NCI-H345 (cell line): Measurements from ENCODE around the gene ROR1.

Experiments used
- DNase-seq: peaks from one replicate; lab custom pipeline; 2025; lab: John Stamatoyannopoulos, UW

The ROR1 gene

DNA sequence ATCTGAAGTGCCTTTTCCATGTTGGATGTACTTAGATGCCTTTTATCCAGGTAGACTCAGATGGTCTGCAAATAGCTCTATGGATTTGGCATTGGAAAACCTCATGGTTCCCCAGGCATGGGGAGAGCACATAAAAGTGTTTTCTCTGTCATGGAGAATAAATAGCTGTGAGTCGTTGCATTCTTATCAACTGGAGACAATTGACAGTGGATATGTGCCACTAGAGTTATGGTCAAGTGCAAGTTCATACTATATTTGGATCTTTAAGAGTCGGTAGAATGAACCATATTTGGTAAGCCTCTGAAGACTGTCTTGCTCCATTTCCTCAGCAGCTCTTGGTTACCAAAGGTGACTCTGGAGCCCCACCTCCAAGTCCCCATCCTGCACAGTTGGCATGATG, 83.7 kb downstream of the ROR1 start:
- no peak for DNase-seq

DNA sequence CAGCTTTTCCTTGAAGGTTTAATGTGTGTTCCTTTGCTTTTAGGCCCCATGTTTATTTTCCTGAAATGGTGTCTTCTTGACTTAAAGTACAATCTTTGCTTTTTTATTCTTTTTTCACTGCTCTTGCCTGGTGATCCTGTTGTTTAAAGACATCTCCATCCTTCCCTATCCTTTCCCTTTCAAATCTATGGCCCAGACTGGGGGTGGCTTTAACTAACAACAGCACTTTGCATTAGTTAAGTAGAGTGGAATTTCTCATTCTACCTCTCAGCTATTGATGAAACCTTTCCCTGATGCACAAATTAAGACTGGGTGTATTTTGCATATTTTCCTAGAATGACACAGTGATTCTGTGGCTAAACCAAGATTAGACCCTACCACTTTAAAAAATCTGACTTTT, 84.3 kb downstream of the ROR1 start:
- DNase-seq: no peak

DNA sequence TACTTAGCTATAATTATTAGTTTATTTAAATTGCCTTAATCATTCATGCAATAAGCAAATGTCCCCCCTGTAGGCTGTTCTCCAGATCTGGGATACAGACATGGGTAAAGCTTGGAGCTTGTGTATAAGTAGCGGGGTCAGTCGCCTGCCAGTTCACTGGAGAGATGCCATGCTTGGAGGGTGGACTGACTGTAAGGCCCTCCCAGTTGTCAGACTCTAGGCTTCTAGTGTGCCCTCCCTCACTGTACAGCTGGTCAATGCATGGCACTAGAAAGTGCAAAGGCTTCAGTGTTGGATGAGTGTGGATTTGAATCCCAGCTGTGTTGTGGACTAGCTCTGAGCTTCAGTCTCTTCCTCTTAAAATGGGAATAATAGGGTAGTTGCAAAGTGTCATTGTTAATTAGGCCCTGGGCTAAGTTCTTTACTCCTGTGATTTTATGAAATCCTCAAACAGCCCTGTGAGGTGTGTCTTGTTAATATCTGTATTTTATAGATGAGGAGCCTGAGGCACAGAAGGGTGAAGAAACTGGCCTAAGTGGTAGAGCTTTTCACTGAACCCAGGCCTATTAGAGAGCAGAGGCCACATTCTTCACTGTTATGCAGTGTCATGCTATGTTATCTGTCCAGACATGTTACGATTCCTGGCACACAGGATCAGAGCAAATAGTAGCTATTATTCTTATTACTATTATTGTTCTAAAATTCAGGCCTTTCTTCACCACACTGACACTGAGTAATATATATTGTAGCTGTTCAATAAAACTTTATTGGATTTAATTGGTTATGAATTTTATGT, 85.9 kb downstream of the ROR1 start:
- DNase-seq: no peak

DNA sequence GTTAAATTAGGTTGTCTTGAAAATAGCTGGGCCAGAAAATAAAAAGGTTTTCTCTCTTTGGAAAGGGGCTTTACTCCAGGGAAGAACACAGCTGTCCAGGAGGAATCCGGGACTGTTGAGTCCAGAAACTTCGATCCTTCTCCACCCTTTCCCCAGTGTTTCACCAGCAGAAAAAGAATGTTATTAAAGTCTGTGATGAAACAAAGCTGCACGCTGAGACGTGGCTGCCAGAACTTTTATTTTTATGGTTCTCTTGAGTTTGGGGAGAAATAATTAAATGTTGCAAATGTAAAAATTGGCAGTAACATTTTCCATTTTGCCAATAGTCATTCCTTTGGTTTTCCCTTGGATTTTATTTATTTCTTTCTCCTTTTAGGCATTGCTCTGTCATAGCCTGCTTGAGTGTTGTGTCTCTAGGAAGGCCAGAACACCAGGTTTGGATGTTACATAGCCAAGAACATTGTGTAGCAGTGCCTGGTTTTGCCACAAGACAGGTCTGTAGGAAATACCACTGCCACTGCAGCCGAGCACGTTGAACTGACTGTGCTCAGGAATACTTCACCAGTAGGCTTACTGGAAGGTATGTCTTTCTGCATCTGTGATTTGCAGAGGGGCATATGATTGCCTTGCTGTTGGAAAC, 87.4 kb downstream of the ROR1 start:
- DNase-seq: no peak

DNA sequence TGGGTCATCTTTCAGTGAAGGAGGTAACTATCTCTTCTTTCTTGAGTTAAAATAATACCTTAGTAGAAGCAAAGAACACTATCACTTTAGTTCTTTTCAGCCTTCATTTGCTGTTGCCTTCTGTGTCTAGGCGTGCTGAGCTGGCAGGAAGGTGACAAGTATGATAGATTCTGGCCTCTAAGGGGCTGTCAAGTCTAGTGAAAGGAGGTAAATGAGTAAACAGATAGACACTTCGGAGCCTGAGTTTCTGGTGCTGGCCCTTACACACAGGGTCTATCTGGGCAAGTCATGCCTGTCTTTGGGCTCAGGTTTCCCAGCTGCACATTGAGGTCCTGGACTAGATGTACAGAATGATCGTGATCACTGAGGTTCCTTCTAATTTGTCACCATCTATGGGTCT, 89.3 kb downstream of the ROR1 start:
- DNase-seq: no peak

DNA sequence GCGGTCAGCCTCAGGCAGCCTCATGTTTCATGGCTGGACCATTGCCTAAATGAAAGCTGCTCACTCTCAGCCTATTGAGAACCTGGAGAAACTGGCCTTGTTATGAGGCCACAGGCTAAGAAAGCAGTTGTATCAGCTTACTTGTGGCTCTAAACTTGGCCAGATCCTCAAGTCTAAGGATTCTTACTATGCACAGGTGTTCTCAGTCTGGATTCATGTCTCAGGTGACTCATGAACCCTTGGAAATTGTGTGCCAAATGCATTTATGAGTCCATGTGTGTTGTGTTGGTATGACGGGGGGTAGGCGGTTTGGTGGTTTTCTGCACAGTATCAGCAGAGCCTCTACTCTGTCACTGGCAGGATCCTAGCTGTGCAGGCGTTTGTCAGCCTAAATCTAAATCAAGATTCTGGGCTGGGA, 90.4 kb downstream of the ROR1 start:
- DNase-seq: no peak

DNA sequence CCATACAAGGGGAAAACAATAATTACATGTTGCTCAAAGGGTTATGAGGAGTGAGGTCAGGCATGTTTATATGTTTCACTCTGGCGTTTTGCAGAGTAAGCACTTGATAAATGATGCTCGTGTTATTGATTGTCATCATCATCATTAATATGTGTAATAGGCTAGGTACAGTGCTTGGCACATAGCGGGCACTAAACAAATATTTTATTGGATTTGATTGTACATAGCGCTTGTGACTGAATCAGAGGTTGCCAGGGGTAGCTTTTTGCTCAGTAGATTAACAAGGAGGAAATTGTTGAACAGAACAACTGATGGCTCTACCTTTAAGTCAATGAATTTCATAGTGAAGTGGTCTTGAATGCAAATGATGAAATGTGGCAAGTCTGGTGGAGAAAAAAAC, 91.7 kb downstream of the ROR1 start:
- no peak for DNase-seq

DNA sequence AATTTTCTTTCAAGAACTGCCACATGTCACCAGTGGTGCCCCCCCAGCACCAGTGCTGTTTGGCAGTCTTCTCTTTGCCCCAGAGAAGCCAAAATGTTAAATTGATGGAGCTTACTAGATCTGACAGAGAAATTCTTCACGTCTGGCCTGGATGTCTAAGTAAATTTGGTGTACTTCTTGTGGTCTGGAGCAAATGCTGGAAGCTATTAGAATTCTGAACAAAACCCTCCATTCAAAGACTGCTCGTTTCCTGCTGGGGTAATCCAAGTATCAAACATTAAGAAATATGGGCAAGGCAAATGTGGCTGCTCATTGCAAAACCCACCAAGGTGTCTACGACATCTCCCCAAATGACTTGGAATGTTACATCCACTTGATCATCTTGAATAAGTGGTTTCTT, 92.3 kb downstream of the ROR1 start:
- DNase-seq: no peak

DNA sequence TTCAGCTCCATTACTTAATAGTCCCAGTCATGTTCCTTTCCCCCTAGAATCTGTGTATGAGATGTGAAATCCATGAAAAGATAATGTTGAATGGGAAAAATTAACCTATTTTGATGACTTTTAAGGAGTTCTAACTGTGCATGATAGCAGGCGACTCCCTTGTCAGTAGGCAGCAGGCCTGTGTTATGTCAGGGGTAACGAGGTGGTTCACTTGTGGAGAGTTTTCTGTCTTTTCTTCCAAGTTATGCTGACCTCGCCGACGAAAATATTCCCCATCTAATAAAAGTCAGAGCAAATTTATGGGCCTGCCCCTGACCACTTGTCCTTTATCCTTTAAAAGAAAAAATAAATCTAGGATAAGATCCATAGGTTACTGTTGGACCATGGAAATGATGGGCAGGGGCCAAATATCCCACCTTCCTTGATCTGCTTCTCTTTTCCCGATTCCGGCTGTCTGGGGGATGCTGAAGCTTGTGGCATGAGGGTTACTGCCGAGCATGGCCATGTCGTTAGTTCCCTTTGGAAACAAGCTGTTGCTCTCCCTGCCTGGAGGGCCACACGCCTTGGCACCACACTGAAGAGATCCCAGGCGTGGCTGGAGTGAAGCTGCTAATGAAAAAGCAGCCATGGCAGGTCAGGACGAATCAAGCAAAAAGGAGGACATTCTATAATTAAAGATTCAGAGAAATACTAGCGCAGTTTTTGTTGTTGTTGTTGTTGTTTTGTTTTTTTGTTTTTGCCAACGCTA, 93.8 kb downstream of the ROR1 start:
- no peak for DNase-seq

DNA sequence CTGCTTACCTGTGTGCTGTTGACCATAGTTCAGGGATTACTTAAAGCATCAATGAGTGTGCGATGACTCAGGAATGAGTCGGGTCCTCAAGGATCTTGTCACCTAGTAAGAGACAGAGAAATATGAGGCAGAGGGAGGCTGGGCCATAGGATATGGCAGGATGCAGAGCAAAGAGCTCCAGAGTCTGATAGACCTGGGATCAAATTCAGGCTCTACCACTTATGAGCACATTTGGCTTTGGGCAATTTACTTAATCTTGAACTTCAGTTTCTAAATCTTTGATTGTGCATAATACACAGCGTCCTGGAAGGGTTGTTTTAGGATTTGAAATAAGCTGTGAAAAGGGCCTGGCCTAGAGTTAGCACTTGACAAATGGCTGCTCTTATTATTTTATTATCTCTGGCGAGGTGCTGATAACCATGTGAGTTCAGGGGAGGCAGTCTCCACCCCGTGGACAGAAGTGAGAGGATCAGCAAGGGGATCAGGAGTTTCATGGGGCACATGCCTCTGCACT, 94.5 kb downstream of the ROR1 start:
- no peak for DNase-seq

DNA sequence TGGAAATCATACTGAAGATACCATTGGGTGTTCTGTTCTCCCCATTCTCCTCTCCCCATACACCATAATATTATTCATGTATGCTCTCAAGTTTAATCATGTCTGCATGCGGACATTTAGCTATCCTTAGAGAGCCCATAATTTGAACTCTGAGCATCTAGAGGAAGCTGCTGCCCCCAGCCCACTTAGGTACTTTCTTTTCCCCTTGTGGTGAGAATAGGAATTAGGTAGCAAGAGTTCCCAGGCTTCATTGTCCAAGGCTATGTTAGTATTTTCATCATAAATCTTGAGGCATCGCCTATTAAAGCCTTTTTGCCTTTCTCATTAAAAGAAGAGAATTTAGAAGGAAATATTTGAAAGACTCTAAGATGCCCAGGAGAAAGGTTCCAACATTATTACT, 96.3 kb downstream of the ROR1 start:
- DNase-seq: no peak

DNA sequence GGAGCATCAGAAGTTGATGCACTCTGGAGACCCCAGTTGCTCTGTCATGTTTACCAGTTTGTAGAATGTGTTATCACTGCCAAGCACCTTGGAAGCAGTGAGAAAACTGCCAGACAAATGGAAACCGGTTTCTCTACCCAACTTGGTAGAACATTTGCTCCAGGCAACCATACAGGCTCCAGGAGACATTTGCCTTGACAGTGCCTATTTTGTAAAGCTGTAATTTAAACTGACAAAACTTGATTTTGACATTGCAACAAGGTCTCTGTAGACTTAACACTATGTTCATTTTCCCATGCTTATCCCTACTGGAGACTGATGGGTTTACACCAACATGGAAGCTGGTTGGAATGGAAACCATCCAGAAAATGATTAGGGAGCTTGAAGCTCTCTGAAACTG, 97.6 kb downstream of the ROR1 start:
- DNase-seq: no peak

DNA sequence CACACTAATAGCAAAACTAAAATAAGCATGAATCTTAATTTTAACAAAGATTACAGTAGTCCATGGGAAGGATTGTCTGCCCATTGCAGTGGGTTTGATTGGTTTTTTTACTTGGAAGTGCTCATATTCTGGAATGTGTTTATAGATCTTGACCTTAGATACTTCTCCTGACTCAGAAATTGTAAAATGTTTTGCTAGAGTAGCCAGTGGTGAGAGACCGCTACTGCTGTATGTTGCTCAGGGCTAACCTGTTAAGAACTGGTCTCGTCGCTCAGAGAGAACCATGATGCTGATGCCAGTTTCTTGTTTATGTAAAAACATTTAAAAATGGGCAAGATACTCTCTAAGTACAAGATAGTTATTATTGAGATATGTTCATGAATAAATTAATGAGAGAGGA, 99.9 kb downstream of the ROR1 start:
- DNase-seq: no peak

DNA sequence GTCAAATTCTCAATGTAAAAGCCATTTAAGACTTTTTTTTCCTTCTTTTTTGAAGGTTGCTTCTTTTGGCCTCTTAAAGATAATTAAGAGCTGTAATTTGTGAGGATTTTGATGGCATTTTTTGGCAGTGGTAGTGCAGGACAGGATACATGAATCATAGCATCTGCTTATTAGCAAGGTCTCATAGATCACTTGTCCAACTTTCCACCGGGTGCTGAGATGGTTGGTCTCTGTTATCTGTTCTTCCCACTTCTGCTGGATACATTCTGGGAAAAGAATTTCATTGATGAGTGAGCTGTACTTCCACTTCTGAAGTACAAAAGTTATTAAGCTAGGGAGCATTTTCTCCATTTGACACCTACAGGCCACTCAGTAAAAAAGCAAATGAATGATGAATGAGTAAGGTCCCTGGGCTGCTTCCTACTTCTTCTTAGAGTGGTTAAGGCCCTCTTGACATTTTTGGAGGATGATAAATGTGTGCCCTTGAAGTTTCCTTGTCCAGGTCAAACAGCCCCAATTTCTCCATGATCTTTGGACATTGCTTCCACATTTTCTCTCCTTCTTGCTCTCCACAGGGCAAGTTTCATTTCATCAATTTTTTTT, 100.6 kb downstream of the ROR1 start:
- DNase-seq: no peak

DNA sequence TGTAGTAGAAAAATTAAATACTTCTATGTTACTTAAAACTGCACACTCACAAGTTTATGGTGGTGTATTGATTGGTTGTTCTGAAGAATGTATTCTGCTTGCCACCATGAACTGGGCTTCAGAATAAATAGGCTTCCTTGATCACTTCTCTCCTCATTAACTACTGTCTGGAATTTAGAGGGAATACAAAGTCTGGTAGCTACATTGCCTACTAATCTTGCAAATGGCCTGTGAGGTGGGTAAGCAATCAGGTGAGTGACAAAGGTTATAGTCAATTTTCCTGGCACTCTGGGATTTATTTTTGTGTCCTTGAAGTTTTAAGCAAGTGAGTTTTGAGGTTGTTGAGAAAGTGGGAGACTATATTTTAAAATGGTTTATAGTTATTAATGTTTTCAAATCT, 101.8 kb downstream of the ROR1 start:
- DNase-seq: no peak

DNA sequence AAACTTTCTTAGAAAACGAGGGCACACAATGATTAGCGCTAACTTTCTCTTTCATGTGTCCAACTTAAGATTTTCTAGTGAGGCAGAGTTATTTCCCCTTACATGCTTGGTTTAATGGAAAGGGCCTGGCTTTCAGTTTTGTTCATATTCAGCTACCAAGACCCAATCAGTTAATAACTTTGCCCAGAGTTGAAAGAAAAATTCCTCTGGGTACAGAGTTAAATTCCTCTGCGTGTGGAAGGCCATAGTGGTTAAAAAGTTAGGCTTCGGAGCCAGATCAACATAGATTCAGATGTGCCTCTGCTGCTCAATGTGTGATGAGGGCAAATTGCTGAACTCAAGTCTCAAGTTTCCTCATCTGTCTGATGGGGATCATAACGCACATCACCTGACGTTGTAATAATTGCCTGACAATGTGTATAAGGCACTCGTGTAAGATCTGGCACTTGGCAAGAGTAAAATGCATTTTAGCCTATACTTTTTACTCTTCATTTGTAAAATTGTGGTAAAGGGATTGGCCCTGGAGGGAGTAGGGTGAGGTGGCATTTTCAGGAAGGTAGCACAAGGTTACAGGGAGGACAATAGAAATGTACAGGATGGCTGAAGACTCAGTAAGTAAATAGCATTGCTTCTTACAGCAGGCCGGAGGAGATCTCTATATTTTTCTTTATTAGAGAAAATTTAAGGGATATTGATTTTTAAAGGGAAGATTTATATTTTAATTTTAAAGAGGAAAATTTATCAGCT, 103.4 kb downstream of the ROR1 start:
- no peak for DNase-seq

DNA sequence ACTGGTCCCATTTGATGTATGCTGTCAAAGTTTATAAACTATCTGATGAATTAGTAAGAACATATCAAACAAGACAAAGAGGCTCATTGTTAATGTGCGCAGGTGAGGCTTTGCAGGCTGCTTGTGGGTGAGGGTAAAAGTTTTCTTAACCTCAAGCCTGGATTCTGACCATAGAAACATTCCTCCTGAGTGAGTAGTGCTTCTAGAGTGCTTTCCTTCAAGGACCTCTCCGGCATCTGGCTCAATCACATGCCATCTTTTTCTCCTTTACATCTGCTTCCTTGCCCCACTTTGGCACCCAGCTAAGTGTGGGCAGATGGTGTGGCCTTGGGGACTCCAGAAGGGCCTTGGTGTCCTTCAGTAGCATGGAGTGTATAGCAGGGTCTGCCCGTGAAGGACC, 104.0 kb downstream of the ROR1 start:
- DNase-seq: no peak

DNA sequence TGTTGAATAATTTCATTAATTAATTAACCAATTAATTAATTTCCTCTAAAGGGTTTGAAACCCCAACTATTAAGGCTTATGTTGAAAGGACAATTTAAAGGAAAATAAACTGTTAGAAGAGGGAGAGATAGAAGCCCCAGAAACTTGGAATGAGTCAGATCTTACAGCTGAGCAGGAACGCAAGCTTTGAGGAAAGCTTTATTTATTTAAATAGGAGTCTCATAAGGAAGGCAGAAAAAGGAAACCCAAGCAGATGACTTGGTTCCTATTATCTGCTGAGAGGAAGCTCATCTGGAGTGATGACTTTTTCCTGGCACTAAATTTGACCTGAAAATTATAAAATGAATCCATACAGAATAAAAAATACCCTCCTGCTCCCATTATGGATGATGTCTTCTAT, 105.1 kb downstream of the ROR1 start:
- DNase-seq: no peak

DNA sequence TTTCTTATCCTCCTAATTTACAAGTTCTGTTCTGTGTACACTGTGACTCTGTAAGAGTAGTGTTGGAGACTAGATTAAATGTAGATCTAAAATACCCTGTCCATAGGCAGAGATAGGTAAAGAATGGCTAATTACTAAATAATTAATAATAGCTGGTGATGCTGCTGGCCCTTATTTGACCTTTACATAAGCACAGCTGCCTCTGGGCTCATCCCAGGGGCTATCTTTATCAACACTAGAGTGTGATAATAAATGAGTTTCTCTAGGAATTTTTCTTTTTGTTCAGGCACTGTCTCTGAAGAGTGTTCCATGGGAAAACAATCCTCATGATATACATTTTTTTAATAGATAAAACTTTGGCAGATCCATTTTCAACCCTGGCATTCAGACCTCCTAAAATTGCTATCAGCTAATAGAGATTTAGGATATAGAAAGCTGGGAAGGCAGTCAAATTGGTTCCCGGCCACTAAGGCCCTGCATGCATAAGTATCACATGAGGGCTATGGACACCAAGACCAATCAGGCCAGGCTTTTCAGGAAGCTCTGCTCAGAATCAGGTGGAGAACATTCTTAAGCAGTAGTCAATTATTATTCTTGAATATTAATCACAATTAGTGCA, 107.2 kb downstream of the ROR1 start:
- DNase-seq: no peak

DNA sequence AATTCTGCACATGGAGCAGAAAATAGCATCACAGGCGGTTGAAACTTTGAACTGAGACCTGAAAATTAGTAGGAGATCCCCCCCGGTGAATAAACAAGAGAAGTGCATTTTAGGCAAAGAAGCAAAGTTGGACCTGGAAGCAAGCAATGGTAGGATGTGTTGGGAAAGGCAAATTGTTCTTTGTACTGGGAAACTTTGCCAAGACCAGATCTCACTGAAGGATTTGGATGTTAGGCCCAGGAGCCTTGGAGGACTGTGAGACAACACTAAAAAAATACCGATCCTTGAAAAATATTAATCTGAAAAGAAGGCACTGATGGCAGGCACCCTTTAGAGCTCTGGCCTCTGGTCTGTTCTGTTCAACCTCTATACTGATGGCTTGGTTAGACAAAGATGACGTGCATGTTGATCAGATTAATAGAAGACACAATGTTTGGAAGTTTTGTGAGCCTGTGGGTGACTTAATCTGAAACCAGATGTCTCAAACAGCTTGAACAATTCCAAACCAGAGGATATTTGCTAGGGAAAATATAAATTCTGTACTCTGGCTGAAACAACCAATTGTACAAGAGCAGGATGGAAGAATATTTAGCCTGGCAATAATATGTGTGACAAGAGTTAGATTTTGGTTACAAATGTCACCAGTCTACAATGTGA, 108.4 kb downstream of the ROR1 start:
- no peak for DNase-seq
